GM18907 (cell line): ENCODE data around the gene NOSIP.
"Not testable (repeated sequence)": the region's sequence is repeated elsewhere in the genome, so short reads cannot be mapped to it uniquely, and the experiment has no call there.

Source experiments
- ATAC-seq: cut with Tn5 transposase; IDR thresholded peaks from one replicate; pipeline ENCODE4 v1.9.1; 2021; ENCODE audit warnings: mild to moderate bottlenecking, moderate library complexity; ENCODE audit not compliant: unreplicated experiment

The NOSIP gene

GRCh38 chr19:49580264-49581006 is at the start of gene NOSIP:
TSS of gene NOSIP (minus strand) at chr19:49580556. CDS start at chr19:49560691, 19,865 bp downstream.
- peak; percentile 89 for ATAC-seq

GRCh38 chr19:49629659-49630058 is 49.3 kb upstream of the NOSIP start:
- ATAC-seq: no peak

GRCh38 chr19:49626226-49626625 is 45.9 kb upstream of the NOSIP start:
- no peak for ATAC-seq

- no peak for ATAC-seq
These were observed 44.9 kb upstream of the NOSIP start for GRCh38 chr19:49624967-49625910.

GRCh38 chr19:49617860-49618259 is 37.5 kb upstream of the NOSIP start:
- ATAC-seq: not testable (repeated sequence)

GRCh38 chr19:49616945-49617344 is 36.6 kb upstream of the NOSIP start:
- no peak for ATAC-seq

GRCh38 chr19:49616532-49616931 is 36.2 kb upstream of the NOSIP start:
- ATAC-seq: no peak

DNA sequence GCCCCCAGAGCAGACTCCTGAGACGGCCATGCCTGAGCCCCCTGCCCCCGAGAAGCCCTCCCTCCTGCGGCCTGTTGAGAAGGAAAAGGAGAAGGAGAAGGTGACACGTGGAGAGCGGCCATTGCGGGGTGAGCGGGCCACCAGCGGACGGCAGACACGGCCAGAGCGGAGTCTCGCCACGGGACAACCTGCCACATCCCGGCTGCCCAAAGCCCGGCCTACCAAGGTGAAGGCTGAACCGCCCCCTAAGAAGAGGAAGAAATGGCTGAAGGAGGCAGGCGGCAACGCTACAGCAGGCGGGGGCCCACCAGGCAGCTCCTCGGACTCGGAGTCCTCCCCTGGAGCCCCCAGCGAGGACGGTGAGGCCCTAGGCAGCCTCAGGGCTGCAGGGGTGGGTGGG is 35.5 kb upstream of the NOSIP start:
- no peak for ATAC-seq

GRCh38 chr19:49614096-49614833 is 33.9 kb upstream of the NOSIP start:
- ATAC-seq: no peak

DNA sequence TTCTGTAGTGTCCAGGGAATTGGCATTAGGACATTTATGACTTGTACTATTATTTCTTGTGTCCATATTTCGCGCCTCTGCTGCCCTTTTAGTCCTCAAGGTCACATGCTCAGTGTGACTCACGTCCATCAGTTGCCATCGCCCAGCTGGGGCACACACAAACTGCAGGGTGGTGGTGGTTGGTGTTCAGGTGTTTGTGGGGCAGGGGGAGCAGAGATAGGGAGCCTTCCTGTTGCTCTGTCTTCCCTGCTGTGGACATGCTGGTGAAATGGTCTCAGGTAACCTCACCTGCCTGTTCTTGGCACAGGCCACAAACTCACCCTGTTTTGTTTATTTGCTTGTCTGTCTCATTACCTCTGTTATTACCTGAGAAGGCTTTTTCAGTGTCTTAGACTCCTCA is 33.0 kb upstream of the NOSIP start:
- no peak for ATAC-seq

DNA sequence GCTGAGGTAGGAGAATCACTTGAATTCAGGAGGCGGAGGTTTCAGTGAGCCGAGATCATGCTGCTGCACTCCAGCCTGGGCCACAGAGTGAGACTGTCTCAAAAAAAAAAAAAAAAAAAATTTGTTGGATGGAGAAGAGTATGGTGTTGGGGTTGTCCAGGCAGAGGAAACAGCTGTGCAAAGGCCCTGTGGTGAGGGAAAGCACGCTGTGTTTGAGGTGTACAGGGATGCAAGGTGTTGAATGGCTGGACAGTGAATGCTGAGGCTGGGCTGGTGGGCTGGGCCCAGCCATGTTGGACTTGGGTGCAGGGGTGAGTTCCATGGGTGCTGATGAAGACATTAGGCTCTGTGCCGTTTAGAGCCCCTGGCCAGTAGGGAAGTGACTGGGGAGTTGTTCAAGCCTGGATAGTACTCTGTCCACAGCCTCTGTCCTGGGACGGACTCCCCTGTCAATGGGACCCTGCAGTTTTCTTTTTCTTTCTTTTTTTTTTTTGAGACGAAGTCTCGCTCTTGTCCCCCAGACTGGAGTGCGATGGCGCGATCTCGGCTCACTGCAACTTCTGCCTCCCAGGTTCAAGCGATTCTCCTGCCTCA is 29.2 kb upstream of the NOSIP start:
- no peak for ATAC-seq

GRCh38 chr19:49605605-49606004 is 25.2 kb upstream of the NOSIP start:
- no peak for ATAC-seq

GRCh38 chr19:49602806-49603205 is 22.4 kb upstream of the NOSIP start:
- ATAC-seq: no peak

DNA sequence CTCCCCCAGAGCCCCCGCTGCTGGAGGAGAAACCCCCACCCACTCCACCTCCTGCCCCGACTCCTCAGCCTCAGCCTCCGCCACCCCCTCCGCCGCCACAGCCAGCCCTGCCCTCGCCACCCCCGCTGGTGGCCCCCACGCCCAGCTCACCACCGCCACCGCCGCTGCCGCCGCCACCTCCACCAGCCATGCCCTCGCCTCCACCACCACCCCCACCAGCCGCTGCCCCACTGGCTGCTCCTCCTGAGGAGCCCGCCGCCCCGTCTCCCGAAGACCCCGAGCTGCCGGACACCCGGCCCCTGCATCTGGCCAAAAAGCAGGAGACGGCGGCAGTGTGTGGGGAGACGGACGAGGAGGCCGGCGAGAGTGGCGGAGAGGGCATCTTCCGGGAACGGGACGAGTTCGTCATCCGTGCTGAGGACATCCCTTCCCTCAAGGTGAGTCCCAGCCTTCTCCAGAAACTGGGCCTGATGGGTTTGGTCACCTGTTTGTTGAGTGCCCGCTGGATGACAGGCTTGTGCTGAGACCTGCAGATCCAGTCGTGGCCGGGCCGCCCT is 21.2 kb upstream of the NOSIP start:
- no peak for ATAC-seq

GRCh38 chr19:49599378-49600295 is 19.3 kb upstream of the NOSIP start:
- ATAC-seq: no peak

- ATAC-seq: no peak
These were observed 17.3 kb upstream of the NOSIP start for GRCh38 chr19:49597703-49597974.

DNA sequence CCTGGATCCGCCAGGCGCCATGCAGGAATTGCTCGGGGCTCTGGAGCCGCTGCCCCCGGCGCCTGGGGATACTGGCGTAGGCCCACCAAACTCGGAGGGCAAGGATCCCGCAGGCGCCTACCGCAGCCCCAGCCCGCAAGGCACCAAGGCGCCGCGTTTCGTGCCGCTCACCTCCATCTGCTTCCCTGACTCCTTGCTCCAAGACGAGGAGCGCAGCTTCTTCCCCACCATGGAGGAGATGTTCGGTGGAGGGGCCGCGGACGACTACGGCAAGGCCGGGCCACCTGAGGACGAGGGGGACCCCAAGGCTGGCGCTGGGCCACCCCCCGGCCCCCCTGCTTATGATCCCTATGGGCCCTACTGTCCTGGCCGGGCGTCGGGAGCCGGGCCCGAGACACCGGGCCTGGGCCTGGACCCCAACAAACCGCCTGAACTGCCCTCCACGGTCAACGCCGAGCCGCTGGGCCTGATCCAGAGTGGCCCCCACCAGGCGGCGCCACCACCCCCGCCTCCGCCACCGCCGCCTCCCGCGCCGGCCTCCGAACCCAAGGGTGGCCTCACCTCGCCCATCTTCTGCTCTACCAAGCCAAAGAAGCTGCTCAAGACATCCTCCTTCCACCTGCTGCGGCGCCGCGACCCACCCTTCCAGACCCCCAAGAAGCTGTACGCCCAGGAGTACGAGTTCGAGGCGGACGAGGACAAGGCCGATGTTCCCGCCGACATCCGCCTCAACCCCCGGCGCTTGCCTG is 16.8 kb upstream of the NOSIP start:
- no peak for ATAC-seq

GRCh38 chr19:49596407-49596806 is 16.1 kb upstream of the NOSIP start:
- no peak for ATAC-seq

DNA sequence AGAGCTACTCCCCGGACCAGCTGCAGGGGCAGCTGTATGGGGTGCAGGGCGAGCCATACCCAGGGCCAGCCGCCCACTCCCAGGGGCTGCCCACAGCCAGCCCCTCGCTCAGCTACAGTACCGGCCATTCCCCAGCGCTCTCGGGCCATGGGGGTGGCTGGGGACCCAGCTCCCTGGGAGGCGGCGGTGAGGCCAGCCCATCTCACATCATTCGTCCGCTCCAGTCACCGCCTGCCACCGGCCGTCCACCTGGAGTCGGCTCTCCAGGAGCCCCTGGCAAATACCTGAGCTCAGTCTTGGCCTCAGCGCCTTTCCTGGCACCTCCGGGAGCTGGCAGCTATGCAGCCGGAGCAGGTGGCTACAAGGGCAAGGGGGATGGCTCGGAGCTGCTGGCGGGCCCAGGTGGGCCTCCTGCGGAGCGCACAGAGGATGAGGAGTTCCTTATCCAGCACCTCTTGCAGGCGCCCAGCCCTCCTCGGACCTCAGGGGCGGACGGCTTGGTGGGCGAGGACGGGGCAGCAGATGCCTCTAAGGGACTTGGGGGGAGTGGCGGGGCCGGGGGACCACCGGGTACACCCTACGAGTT is 15.6 kb upstream of the NOSIP start:
- ATAC-seq: no peak
